Neural cell (in vitro differentiated cells): ENCODE data around the gene AIF1. TPM values are rescaled to one million over a fixed set of nuclear protein-coding genes. Genes with fewer than 3 reads are reported as not detected.

Experiments
- H2AFZ ChIP-seq: fragments of 200-600, 300-800 bp; sonication (generic), shearing (Covaris generic); 2 replicates; pipeline ENCODE4 v1.6.0; 2014; ENCODE audit warnings: low read depth, mild to moderate bottlenecking, antibody characterized with exemption, low read length, moderate library complexity
- H3F3A ChIP-seq: fragments of 200-600 bp; shearing (Covaris generic); 2 replicates; pipeline ENCODE4 v1.6.1; 2016; ENCODE audit warnings: mild to moderate bottlenecking, moderate library complexity, mixed read lengths, antibody characterized with exemption, low read length; ENCODE audit not compliant: insufficient read depth, poor library complexity, severe bottlenecking
- H3K27ac ChIP-seq: fragments of 200-600, 300-800 bp; sonication (generic), shearing (Covaris generic); 2 replicates; pipeline ENCODE4 v1.5.1; 2014; ENCODE audit warnings: mild to moderate bottlenecking, low read length, moderate library complexity
- H3K27me3 ChIP-seq: fragments of 300-800, 200-600 bp; sonication (generic), shearing (Covaris generic); 2 replicates; pipeline ENCODE4 v1.6.0; 2014; ENCODE audit warnings: mild to moderate bottlenecking, low read depth, low read length, moderate library complexity; ENCODE audit not compliant: insufficient read depth
- H3K36me3 ChIP-seq: fragments of 300-800, 200-600 bp; sonication (generic), shearing (Covaris generic); 2 replicates; pipeline ENCODE4 v1.5.1; 2014; ENCODE audit warnings: mild to moderate bottlenecking, antibody characterized with exemption, low read length, moderate library complexity; ENCODE audit not compliant: insufficient read depth
- H3K4me2 ChIP-seq: fragments of 300-800, 200-600 bp; sonication (generic), shearing (Covaris generic); 2 replicates; pipeline ENCODE4 v1.6.0; 2014; ENCODE audit warnings: mild to moderate bottlenecking, low read length
- H3K4me3 ChIP-seq: fragments of 300-800, 200-600 bp; sonication (generic), shearing (Covaris generic); 2 replicates; pipeline ENCODE4 v1.5.1; 2014; ENCODE audit warnings: mild to moderate bottlenecking, low read length, moderate library complexity
- H3K79me2 ChIP-seq: fragments of 200-600 bp; shearing (Covaris generic); replicated peaks from 2 replicates; pipeline ENCODE4 v1.6.0; 2014; ENCODE audit warnings: mild to moderate bottlenecking, low read length, moderate library complexity; ENCODE audit not compliant: insufficient read depth
- H3K9ac ChIP-seq: fragments of 300-800, 200-600 bp; sonication (generic), shearing (Covaris generic); 2 replicates; pipeline ENCODE4 v1.6.1; 2016; ENCODE audit warnings: mild to moderate bottlenecking, low read length, mixed read lengths
- H3K9me2 ChIP-seq: fragments of 200-600 bp; shearing (Covaris generic); 2 replicates; pipeline ENCODE4 v1.6.1; 2016; ENCODE audit warnings: mild to moderate bottlenecking, low read length, mixed read lengths; ENCODE audit not compliant: insufficient read depth
- H3K9me3 ChIP-seq: fragments of 200-600, 300-800 bp; sonication (generic), shearing (Covaris generic); 2 replicates; pipeline ENCODE4 v1.6.1; 2016; ENCODE audit warnings: mild to moderate bottlenecking, mixed run types, low read length, moderate library complexity, mixed read lengths
- H4K20me1 ChIP-seq: fragments of 200-600 bp; shearing (Covaris generic); 2 replicates; pipeline ENCODE4 v1.6.1; 2016; ENCODE audit warnings: mild to moderate bottlenecking, mixed run types; ENCODE audit not compliant: insufficient read depth
- EP300 ChIP-seq: fragments of 450-650 bp; conservative IDR thresholded peaks from 2 replicates; pipeline ENCODE4 v1.6.1; 2014; ENCODE audit warnings: antibody characterized with exemption, mild to moderate bottlenecking, moderate library complexity; ENCODE audit not compliant: poor library complexity, severe bottlenecking
- EZH2 ChIP-seq: fragments of 200-600, 300-800 bp; shearing (Covaris generic), sonication (generic); IDR thresholded peaks from 2 replicates; pipeline ENCODE4 v1.6.1; 2014; ENCODE audit warnings: antibody characterized with exemption, low read length, borderline replicate concordance, mild to moderate bottlenecking; ENCODE audit not compliant: insufficient read depth, poor library complexity, severe bottlenecking
- MXI1 ChIP-seq: fragments of 450-650 bp; conservative IDR thresholded peaks from 2 replicates; pipeline ENCODE4 v1.6.1; 2014; ENCODE audit warnings: antibody characterized with exemption, mild to moderate bottlenecking; ENCODE audit not compliant: poor library complexity, severe bottlenecking
- POLR2AphosphoS5 ChIP-seq: IDR thresholded peaks from 2 replicates; pipeline ENCODE4 v1.6.1; 2012
- RAD21 ChIP-seq: fragments of 450-650 bp; conservative IDR thresholded peaks from 2 replicates; pipeline ENCODE4 v1.6.1; 2014; ENCODE audit warnings: antibody characterized with exemption, mild to moderate bottlenecking, moderate library complexity
- SMC3 ChIP-seq: fragments of 450-650 bp; conservative IDR thresholded peaks from 2 replicates; pipeline ENCODE4 v1.6.1; 2014; ENCODE audit warnings: antibody characterized with exemption, mild to moderate bottlenecking, moderate library complexity; ENCODE audit not compliant: poor library complexity
- TAF1 ChIP-seq: IDR thresholded peaks from 2 replicates; pipeline ENCODE4 v1.6.1; 2012; ENCODE audit warnings: low read depth
- polyA plus RNA-seq: library from polyadenylated mRNA; depleted of rRNA; stranded (reverse); fragments of >200 nt; gene quantifications from 2 replicates; pipeline ENCODE4 v1.2.3, GENCODE V29; 2014
- TF ChIP-seq, protein P1 (sequence below): IDR thresholded peaks from 2 replicates; pipeline ENCODE4 v1.6.1; 2012; ENCODE audit warnings: borderline replicate concordance
- TF ChIP-seq, protein P2 (sequence below): fragments of 450-650 bp; IDR thresholded peaks from 2 replicates; pipeline ENCODE4 v1.5.1; 2014; ENCODE audit warnings: antibody characterized with exemption, mild to moderate bottlenecking, moderate library complexity; ENCODE audit not compliant: poor library complexity, severe bottlenecking

The AIF1 gene
- polyA plus RNA-seq, 1 donor from 2014 or later, result not detected

DNA sequence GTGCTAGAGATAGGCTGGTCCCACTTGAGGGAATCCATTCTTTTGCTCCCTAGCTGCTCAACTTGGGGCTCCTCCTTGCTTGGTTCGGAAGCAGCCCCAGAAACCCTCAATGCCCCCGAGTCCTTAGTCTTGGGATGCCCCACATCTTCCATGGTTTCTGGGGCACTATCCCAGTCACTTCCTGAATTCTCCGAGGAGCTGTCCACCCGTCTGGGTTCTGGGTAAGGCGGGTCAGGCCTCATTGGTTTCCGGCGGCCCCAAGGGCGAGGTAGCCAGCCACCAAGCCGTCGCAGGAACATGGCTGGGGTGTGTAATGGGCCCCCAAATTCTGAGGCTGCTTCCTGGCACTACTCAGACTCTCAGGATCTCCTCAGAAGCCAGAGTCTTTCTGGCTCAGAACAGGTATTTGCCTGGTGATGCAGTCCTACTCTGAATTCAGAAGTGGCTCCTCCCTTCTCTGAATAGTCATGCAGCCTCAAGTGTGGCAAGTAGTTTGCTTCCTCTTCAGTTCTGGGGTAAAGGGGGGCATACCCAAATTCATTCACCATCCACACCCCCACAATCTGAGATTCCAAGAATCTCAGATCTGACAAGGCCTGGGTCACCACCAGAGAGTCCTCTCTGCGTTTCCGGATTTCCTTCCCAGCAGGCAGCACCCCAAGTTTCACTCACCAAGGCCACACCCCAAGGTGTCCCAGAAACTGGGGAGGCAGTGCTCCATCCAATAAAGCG lies 44.8 kb downstream of the AIF1 start:
- Histone ChIP-seq H3F3A (no peaks in the 10 kb centered on the region), H2AFZ (peak overlapping the region; percentile 80), H3K4me3 (peak overlapping the region; percentile 85), H3K79me2 (peaks cover 40% of the 10 kb centered on the region), H3K36me3 (no peaks in the 10 kb centered on the region), H3K9me2 (no peaks in the 10 kb centered on the region), H3K27ac (peak overlapping the region; percentile 62), H3K4me2 (peak overlapping the region; percentile 70), H3K9me3 (no peaks in the 10 kb centered on the region), H3K9ac (peak overlapping the region; percentile 85), H4K20me1 (no peaks in the 10 kb centered on the region), H3K27me3 (no peaks in the 10 kb centered on the region)
- no peak for TF ChIP-seq SMC3
- no peak for TF ChIP-seq POLR2AphosphoS5
- no peak for TF ChIP-seq EZH2
- no peak for TF ChIP-seq RAD21
- no peak for TF ChIP-seq EP300
- no peak for TF ChIP-seq MXI1
- TF ChIP-seq, protein P1, sequence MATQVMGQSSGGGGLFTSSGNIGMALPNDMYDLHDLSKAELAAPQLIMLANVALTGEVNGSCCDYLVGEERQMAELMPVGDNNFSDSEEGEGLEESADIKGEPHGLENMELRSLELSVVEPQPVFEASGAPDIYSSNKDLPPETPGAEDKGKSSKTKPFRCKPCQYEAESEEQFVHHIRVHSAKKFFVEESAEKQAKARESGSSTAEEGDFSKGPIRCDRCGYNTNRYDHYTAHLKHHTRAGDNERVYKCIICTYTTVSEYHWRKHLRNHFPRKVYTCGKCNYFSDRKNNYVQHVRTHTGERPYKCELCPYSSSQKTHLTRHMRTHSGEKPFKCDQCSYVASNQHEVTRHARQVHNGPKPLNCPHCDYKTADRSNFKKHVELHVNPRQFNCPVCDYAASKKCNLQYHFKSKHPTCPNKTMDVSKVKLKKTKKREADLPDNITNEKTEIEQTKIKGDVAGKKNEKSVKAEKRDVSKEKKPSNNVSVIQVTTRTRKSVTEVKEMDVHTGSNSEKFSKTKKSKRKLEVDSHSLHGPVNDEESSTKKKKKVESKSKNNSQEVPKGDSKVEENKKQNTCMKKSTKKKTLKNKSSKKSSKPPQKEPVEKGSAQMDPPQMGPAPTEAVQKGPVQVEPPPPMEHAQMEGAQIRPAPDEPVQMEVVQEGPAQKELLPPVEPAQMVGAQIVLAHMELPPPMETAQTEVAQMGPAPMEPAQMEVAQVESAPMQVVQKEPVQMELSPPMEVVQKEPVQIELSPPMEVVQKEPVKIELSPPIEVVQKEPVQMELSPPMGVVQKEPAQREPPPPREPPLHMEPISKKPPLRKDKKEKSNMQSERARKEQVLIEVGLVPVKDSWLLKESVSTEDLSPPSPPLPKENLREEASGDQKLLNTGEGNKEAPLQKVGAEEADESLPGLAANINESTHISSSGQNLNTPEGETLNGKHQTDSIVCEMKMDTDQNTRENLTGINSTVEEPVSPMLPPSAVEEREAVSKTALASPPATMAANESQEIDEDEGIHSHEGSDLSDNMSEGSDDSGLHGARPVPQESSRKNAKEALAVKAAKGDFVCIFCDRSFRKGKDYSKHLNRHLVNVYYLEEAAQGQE, result no peak
- TF ChIP-seq, protein P2, sequence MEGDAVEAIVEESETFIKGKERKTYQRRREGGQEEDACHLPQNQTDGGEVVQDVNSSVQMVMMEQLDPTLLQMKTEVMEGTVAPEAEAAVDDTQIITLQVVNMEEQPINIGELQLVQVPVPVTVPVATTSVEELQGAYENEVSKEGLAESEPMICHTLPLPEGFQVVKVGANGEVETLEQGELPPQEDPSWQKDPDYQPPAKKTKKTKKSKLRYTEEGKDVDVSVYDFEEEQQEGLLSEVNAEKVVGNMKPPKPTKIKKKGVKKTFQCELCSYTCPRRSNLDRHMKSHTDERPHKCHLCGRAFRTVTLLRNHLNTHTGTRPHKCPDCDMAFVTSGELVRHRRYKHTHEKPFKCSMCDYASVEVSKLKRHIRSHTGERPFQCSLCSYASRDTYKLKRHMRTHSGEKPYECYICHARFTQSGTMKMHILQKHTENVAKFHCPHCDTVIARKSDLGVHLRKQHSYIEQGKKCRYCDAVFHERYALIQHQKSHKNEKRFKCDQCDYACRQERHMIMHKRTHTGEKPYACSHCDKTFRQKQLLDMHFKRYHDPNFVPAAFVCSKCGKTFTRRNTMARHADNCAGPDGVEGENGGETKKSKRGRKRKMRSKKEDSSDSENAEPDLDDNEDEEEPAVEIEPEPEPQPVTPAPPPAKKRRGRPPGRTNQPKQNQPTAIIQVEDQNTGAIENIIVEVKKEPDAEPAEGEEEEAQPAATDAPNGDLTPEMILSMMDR, result no peak
- no peak for TF ChIP-seq TAF1

DNA sequence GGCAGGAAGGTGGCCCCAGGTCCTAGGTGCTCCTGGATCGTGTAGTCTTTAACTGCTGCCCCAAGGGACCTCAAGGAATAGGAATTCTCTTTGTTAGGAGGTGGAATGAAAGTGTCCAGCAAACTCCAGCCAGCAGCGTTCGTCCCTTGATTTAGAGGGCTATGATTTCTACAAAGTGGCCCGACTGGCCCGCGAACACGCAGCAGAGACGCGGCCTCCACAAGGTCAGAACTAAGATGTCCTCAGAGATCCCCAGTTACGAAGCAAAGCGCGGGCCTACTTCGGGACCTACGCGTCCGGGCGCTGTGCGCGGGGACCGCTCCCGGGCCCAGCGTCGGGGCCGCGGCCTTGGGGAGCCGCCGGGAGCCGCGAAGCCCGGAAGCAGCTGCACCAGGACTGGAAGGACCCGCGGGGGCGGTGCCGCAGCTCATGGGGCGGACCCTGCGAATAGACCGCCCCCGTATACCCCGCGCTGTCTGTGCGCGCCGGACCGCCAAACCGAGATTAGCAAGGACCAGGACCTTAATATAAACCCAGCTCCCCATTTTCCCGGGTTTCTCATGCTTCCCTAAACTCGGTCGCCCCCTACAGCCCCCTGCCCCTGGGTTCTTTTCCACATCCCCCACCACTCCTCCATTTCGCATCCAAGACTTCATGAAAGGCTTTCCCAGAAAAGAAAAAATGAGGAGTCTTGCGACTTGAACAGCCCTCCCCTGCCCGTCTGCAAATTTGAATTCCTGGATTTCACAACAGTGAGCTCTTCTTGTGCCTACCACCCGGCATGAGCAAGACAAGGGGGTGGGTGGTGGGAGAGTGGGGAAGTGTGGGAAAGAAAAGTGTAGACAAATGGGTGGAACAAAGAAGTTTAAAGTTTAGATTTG lies 45.6 kb downstream of the AIF1 start, which contains the start of gene C6orf47:
Gene C6orf47, minus strand, starts transcription at position 398 of the 881 bp plus-strand sequence. CDS start 831 bp downstream, outside the sequence.
- Histone ChIP-seq H3K27ac (peak within 1 kb of the TSS; percentile 62), H3K4me2 (peak within 1 kb of the TSS; percentile 75), H3K36me3 (no peaks in the 10 kb centered on the region), H3K9me3 (no peaks in the 10 kb centered on the region), H2AFZ (peak within 1 kb of the TSS; percentile 80), H3K79me2 (peaks cover 40% of the 10 kb centered on the region), H3K4me3 (peak within 1 kb of the TSS; percentile 85), H4K20me1 (no peaks in the 10 kb centered on the region), H3K27me3 (no peaks in the 10 kb centered on the region), H3F3A (no peaks in the 10 kb centered on the region), H3K9me2 (no peaks in the 10 kb centered on the region), H3K9ac (peak within 1 kb of the TSS; percentile 85)
- no peak for TF ChIP-seq EP300
- TF ChIP-seq TAF1, result peak; percentile 42
- TF ChIP-seq SMC3, result peak; percentile 37
- peak; percentile 73 for TF ChIP-seq POLR2AphosphoS5
- TF ChIP-seq, protein P1, result peak; percentile 44
- TF ChIP-seq MXI1, result peak; percentile 67
- TF ChIP-seq, protein P2, result no peak
- TF ChIP-seq RAD21, result no peak
- no peak for TF ChIP-seq EZH2
